ENCODE data around the gene PIK3R6. TPM values are rescaled to one million over a fixed set of nuclear protein-coding genes. Genes with fewer than 3 reads are reported as not detected.

The PIK3R6 gene
- total and polyA plus RNA-seq, 4 experiments from 2014 or later, result 0.13 to 0.47 (median 0.21) TPM

- Mint-ChIP-seq H3K4me3 (no peak within 1 kb of the TSS), H3K4me1 (no peaks in the 10 kb centered on the region), H3K36me3 (no peaks in the 10 kb centered on the region), H3K9me3 (no peaks in the 10 kb centered on the region), H3K27me3 (peaks cover 0 to 3% of the 10 kb centered on the region in 2 donors), H3K27ac (no peak within 1 kb of the TSS)
- POLR2A ChIA-PET (ENCODE audit: partially characterized antibody), result no interaction called here
- no peak for DNase-seq
- Histone ChIP-seq H3K27me3 (ENCODE audit: insufficient read depth, low read length) (no peaks in the 10 kb centered on the region), H3K27ac (ENCODE audit: low read depth, low read length) (no peak within 1 kb of the TSS), H3K9me3 (ENCODE audit: control insufficient read depth in 1 of 2, low read length in 2 of 2) (no peaks in the 10 kb centered on the region), H3K36me3 (ENCODE audit: insufficient read depth, low read length) (no peaks in the 10 kb centered on the region), H3K4me3 (ENCODE audit: low read length in 2 of 2) (no peak within 1 kb of the TSS), H3K4me1 (ENCODE audit: insufficient read depth, low read length) (no peaks in the 10 kb centered on the region)
- CTCF ChIA-PET (ENCODE audit: partially characterized antibody), result interaction anchor here (1.0 to 2.7 kb wide), 5 partner anchors 13 to 199 kb away, joined by 3 to 10 read pairs (median 7); no protein-coding TSS in a partner anchor
- intact Hi-C loops (cut with micrococcal nuclease), result no loop called here
Observed at GRCh38 chr17:8798846-8799569, 68.5 kb downstream of the PIK3R6 start, which contains the start of gene MFSD6L. TSS of gene MFSD6L (minus strand) at chr17:8799365. CDS start at chr17:8799120, 245 bp downstream.

GRCh38 chr17:8798176-8798845 lies 69.2 kb downstream of the PIK3R6 start:
- no peak for DNase-seq
- Mint-ChIP-seq H3K4me3 (no peak overlapping the region), H3K27ac (no peak overlapping the region), H3K4me1 (no peaks in the 10 kb centered on the region), H3K36me3 (no peaks in the 10 kb centered on the region), H3K9me3 (no peaks in the 10 kb centered on the region), H3K27me3 (peaks cover 0 to 3% of the 10 kb centered on the region in 2 donors)
- Histone ChIP-seq H3K4me1 (ENCODE audit: insufficient read depth, low read length) (no peaks in the 10 kb centered on the region), H3K27me3 (ENCODE audit: insufficient read depth, low read length) (no peaks in the 10 kb centered on the region), H3K9me3 (ENCODE audit: control insufficient read depth in 1 of 2, low read length in 2 of 2) (no peaks in the 10 kb centered on the region), H3K4me3 (ENCODE audit: low read length in 2 of 2) (no peak overlapping the region), H3K36me3 (ENCODE audit: insufficient read depth, low read length) (no peaks in the 10 kb centered on the region), H3K27ac (ENCODE audit: low read depth, low read length) (no peak overlapping the region)
- CTCF ChIA-PET (ENCODE audit: partially characterized antibody), result interaction anchor here (1.5 to 2.7 kb wide), 2 partner anchors 13 to 200 kb away, joined by 8 to 10 read pairs; no protein-coding TSS in a partner anchor
- POLR2A ChIA-PET (ENCODE audit: partially characterized antibody), result no interaction called here
- intact Hi-C loops (cut with micrococcal nuclease), result no loop called here

- H3K4me1 Mint-ChIP-seq, result no peaks in the 10 kb centered on the region
- DNase-seq, result no peak
- H3K27me3 Mint-ChIP-seq, result peaks cover 0 to 3% of the 10 kb centered on the region in 2 donors
- peak overlapping the region in 1 of 8 donors; percentile 20 for H3K4me3 Mint-ChIP-seq
- no peaks in the 10 kb centered on the region for H3K9me3 Mint-ChIP-seq
- ChIA-PET POLR2A (ENCODE audit: partially characterized antibody) (no interaction called here), CTCF (ENCODE audit: partially characterized antibody) (interaction anchor here (1.5 kb wide), 1 partner anchor 12 kb away, joined by 8 read pairs; no protein-coding TSS in a partner anchor)
- H3K27ac ChIP-seq (ENCODE audit: low read depth, low read length), result no peak overlapping the region
- intact Hi-C loops (cut with micrococcal nuclease), result no loop called here
- no peaks in the 10 kb centered on the region for H3K9me3 ChIP-seq (ENCODE audit: control insufficient read depth in 1 of 2, low read length in 2 of 2)
- H3K4me3 ChIP-seq (ENCODE audit: low read length in 2 of 2), result no peak overlapping the region
- H3K4me1 ChIP-seq (ENCODE audit: insufficient read depth, low read length), result no peaks in the 10 kb centered on the region
- no peaks in the 10 kb centered on the region for H3K36me3 Mint-ChIP-seq
- no peaks in the 10 kb centered on the region for H3K27me3 ChIP-seq (ENCODE audit: insufficient read depth, low read length)
- peak overlapping the region in 1 of 7 donors; percentile 7 for H3K27ac Mint-ChIP-seq
- no peaks in the 10 kb centered on the region for H3K36me3 ChIP-seq (ENCODE audit: insufficient read depth, low read length)
Observed at GRCh38 chr17:8797621-8798175, 69.8 kb downstream of the PIK3R6 start.

GRCh38 chr17:8794636-8795035 lies 72.8 kb downstream of the PIK3R6 start:
- POLR2A ChIA-PET (ENCODE audit: partially characterized antibody), result no interaction called here
- H3K9me3 ChIP-seq (ENCODE audit: control insufficient read depth in 1 of 2, low read length in 2 of 2), result no peaks in the 10 kb centered on the region
- H3K27ac ChIP-seq (ENCODE audit: low read depth, low read length), result no peak overlapping the region
- Mint-ChIP-seq H3K27ac (no peak overlapping the region), H3K36me3 (no peaks in the 10 kb centered on the region), H3K9me3 (peaks cover 0 to 10% (median 5%) of the 10 kb centered on the region in 8 donors), H3K4me3 (no peak overlapping the region), H3K4me1 (no peaks in the 10 kb centered on the region), H3K27me3 (peaks cover 2 to 5% of the 10 kb centered on the region in 2 donors)
- no peaks in the 10 kb centered on the region for H3K36me3 ChIP-seq (ENCODE audit: insufficient read depth, low read length)
- intact Hi-C loops (cut with micrococcal nuclease), result no loop called here
- no peak overlapping the region for H3K4me3 ChIP-seq (ENCODE audit: low read length in 2 of 2)
- no peaks in the 10 kb centered on the region for H3K27me3 ChIP-seq (ENCODE audit: insufficient read depth, low read length)
- no peaks in the 10 kb centered on the region for H3K4me1 ChIP-seq (ENCODE audit: insufficient read depth, low read length)
- CTCF ChIA-PET (ENCODE audit: partially characterized antibody), result interaction anchor here (1.5 kb wide), 1 partner anchor 9 kb away, joined by 11 read pairs; no protein-coding TSS in a partner anchor
- no peak for DNase-seq

- CTCF ChIA-PET (ENCODE audit: partially characterized antibody), result interaction anchor here (1.5 kb wide), 1 partner anchor 8 kb away, joined by 11 read pairs; no protein-coding TSS in a partner anchor
- H3K36me3 ChIP-seq (ENCODE audit: insufficient read depth, low read length), result no peaks in the 10 kb centered on the region
Observed at GRCh38 chr17:8793649-8794048, 73.8 kb downstream of the PIK3R6 start.

GRCh38 chr17:8792646-8793045 lies 74.8 kb downstream of the PIK3R6 start:
- Histone ChIP-seq H3K4me3 (ENCODE audit: low read length in 2 of 2) (no peak overlapping the region), H3K27me3 (ENCODE audit: insufficient read depth, low read length) (no peaks in the 10 kb centered on the region), H3K27ac (ENCODE audit: low read depth, low read length) (no peak overlapping the region), H3K4me1 (ENCODE audit: insufficient read depth, low read length) (no peaks in the 10 kb centered on the region), H3K36me3 (ENCODE audit: insufficient read depth, low read length) (no peaks in the 10 kb centered on the region), H3K9me3 (ENCODE audit: control insufficient read depth in 1 of 2, low read length in 2 of 2) (no peaks in the 10 kb centered on the region)
- Mint-ChIP-seq H3K27ac (no peak overlapping the region), H3K4me3 (no peak overlapping the region), H3K4me1 (no peaks in the 10 kb centered on the region), H3K27me3 (peaks cover 2 to 6% of the 10 kb centered on the region in 2 donors), H3K36me3 (no peaks in the 10 kb centered on the region), H3K9me3 (peaks cover 0 to 10% (median 5%) of the 10 kb centered on the region in 8 donors)
- intact Hi-C loops (cut with micrococcal nuclease), result no loop called here
- CTCF ChIA-PET (ENCODE audit: partially characterized antibody), result interaction anchor here (0.6 kb wide), 1 partner anchor 25 kb away, joined by 3 read pairs; no protein-coding TSS in a partner anchor
- no peak for DNase-seq
- POLR2A ChIA-PET (ENCODE audit: partially characterized antibody), result no interaction called here

More at GRCh38 chr17:8793649-8794048, 73.8 kb downstream of the PIK3R6 start:
- Mint-ChIP-seq H3K27ac (no peak overlapping the region), H3K9me3 (peaks cover 0 to 10% (median 5%) of the 10 kb centered on the region in 8 donors), H3K4me1 (no peaks in the 10 kb centered on the region), H3K4me3 (no peak overlapping the region), H3K27me3 (peaks cover 2 to 6% of the 10 kb centered on the region in 2 donors), H3K36me3 (no peaks in the 10 kb centered on the region)
- intact Hi-C loops (cut with micrococcal nuclease), result no loop called here
- Histone ChIP-seq H3K27ac (ENCODE audit: low read depth, low read length) (no peak overlapping the region), H3K27me3 (ENCODE audit: insufficient read depth, low read length) (no peaks in the 10 kb centered on the region), H3K4me3 (ENCODE audit: low read length in 2 of 2) (no peak overlapping the region), H3K9me3 (ENCODE audit: control insufficient read depth in 1 of 2, low read length in 2 of 2) (no peaks in the 10 kb centered on the region), H3K4me1 (ENCODE audit: insufficient read depth, low read length) (no peaks in the 10 kb centered on the region)
- DNase-seq, result no peak
- POLR2A ChIA-PET (ENCODE audit: partially characterized antibody), result no interaction called here

- Mint-ChIP-seq H3K27ac (no peak overlapping the region), H3K36me3 (no peaks in the 10 kb centered on the region), H3K9me3 (peaks cover 0 to 10% (median 5%) of the 10 kb centered on the region in 8 donors), H3K4me3 (no peak overlapping the region), H3K4me1 (no peaks in the 10 kb centered on the region), H3K27me3 (peaks cover 2 to 6% of the 10 kb centered on the region in 2 donors)
- no peaks in the 10 kb centered on the region for H3K27me3 ChIP-seq (ENCODE audit: insufficient read depth, low read length)
- H3K4me1 ChIP-seq (ENCODE audit: insufficient read depth, low read length), result no peaks in the 10 kb centered on the region
- intact Hi-C loops (cut with micrococcal nuclease), result no loop called here
- no peak overlapping the region for H3K27ac ChIP-seq (ENCODE audit: low read depth, low read length)
- ChIA-PET CTCF (ENCODE audit: partially characterized antibody) (interaction anchor here (0.6 kb wide), 1 partner anchor 26 kb away, joined by 3 read pairs; no protein-coding TSS in a partner anchor), POLR2A (ENCODE audit: partially characterized antibody) (no interaction called here)
- DNase-seq, result no peak
- H3K4me3 ChIP-seq (ENCODE audit: low read length in 2 of 2), result no peak overlapping the region
- H3K9me3 ChIP-seq (ENCODE audit: control insufficient read depth in 1 of 2, low read length in 2 of 2), result no peaks in the 10 kb centered on the region
- no peaks in the 10 kb centered on the region for H3K36me3 ChIP-seq (ENCODE audit: insufficient read depth, low read length)
Observed at GRCh38 chr17:8791910-8792270, 75.6 kb downstream of the PIK3R6 start.
